Measurements from ENCODE around the gene IFI27. TPM values are rescaled to one million over a fixed set of nuclear protein-coding genes. Genes with fewer than 3 reads are reported as not detected.

Gene IFI27
- total and polyA plus RNA-seq, 3 donors from 2014 or later, result 312 to 531 (median 388) TPM

DNA sequence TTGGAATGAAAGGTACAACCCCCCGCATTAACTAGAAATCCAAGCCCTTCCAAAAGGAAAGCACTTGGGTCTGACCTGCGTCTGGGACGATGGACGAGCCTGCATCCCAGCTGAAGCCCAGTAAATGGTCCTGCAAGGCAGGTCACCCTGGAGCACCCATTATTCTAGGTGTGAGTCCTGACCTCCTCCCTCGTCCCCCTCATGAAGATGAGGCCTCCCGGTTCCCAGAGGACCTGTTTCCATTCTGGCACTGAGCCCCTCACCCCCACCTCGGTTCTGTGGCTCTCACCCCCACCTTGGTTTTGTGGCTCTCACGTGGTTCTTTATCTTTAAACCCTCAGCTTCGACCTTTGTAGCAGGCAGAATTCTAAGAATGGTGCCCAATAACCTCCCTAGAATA, 7.3 kb downstream of the IFI27 start:
- no peak overlapping the region for H3K27ac ChIP-seq
- no peaks in the 10 kb centered on the region for H3K27me3 ChIP-seq
- DNase-seq, result no peak
- TF ChIP-seq POLR2A (IDR thresholded peaks at IDR 0.05), result no peak
- TF ChIP-seq, protein P1, sequence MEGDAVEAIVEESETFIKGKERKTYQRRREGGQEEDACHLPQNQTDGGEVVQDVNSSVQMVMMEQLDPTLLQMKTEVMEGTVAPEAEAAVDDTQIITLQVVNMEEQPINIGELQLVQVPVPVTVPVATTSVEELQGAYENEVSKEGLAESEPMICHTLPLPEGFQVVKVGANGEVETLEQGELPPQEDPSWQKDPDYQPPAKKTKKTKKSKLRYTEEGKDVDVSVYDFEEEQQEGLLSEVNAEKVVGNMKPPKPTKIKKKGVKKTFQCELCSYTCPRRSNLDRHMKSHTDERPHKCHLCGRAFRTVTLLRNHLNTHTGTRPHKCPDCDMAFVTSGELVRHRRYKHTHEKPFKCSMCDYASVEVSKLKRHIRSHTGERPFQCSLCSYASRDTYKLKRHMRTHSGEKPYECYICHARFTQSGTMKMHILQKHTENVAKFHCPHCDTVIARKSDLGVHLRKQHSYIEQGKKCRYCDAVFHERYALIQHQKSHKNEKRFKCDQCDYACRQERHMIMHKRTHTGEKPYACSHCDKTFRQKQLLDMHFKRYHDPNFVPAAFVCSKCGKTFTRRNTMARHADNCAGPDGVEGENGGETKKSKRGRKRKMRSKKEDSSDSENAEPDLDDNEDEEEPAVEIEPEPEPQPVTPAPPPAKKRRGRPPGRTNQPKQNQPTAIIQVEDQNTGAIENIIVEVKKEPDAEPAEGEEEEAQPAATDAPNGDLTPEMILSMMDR (IDR thresholded peaks at IDR 0.05), result no peak
- H3K4me3 ChIP-seq, result no peak overlapping the region
- H3K36me3 ChIP-seq (ENCODE audit: low read depth, missing control alignments), result no peaks in the 10 kb centered on the region
- intact Hi-C loops (cut with DNase I; ENCODE audit: low total_unique reads), result no loop called here
- 87 to 89% methylated on average over 9 of the region's 9 CpGs for WGBS, 2 donors
- H3K9me3 ChIP-seq, result no peaks in the 10 kb centered on the region
- peaks cover 27% of the 10 kb centered on the region for H3K4me1 ChIP-seq

DNA sequence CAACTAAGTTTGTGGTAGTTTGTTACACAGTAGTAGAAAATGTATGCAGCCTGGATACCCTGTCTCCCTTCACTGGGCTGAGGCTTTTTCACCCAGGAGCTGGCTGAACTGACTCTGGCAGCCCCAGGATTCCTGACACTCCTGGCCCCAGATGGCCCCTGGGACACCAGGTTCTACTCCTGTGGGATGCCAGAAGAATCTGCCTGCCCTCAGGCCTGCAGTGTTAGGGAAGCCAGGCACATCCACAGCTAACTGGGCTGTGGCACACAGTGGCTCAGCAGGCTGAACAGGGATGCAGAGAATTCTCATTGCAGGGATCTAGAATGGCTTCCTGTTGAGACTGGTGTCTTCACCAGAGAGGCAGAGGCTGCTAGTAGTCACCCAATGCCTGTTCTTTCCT, 8.5 kb downstream of the IFI27 start:
- peaks cover 15% of the 10 kb centered on the region for H3K4me1 ChIP-seq
- no peaks in the 10 kb centered on the region for H3K36me3 ChIP-seq (ENCODE audit: low read depth, missing control alignments)
- TF ChIP-seq, protein P1 (IDR thresholded peaks at IDR 0.05), result no peak
- no peak for TF ChIP-seq POLR2A (IDR thresholded peaks at IDR 0.05)
- H3K27me3 ChIP-seq, result no peaks in the 10 kb centered on the region
- no peak overlapping the region for H3K27ac ChIP-seq
- H3K9me3 ChIP-seq, result no peaks in the 10 kb centered on the region
- DNase-seq, result no peak
- intact Hi-C loops (cut with DNase I; ENCODE audit: low total_unique reads), result no loop called here
- H3K4me3 ChIP-seq, result no peak overlapping the region

DNA sequence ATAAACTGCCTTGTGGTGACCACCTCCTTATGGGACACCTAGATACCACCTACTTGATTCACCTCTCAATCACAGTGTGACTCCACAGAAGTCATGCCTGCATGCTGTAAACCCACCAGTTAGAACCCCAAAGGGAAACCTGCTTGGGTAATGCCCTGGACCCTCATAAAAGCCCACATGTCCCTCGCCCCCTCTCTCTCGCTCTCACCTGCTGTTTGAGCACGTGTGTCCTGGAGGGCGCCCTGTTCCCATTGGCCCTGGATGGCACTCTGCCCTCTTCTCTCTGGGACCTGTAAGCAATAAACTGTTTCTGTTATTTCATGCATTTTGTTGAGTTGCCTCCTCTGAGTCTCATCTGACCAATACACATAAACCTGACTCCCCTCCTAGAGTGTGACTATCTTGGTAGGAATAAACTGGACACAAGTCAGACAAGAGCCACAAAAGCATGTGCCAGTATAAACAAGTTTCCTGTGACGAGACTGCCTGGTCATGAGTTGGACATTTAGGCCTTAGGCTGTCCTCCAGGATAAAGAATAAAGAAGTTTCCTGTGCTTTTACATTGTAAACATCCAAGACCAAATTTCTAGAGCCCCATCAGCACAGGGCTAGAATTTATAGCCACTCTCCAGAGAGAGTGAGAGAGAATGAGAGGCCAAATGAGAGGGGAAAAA, 10.3 kb downstream of the IFI27 start:
- Histone ChIP-seq H3K4me1 (no peaks in the 10 kb centered on the region), H3K4me3 (no peak overlapping the region), H3K27ac (no peak overlapping the region), H3K36me3 (ENCODE audit: low read depth, missing control alignments) (no peaks in the 10 kb centered on the region), H3K9me3 (no peaks in the 10 kb centered on the region), H3K27me3 (no peaks in the 10 kb centered on the region)
- intact Hi-C loops (cut with DNase I; ENCODE audit: low total_unique reads), result no loop called here
- WGBS, 2 donors, result 80 to 84% methylated on average over 5 of the region's 5 CpGs
- no peak for DNase-seq
- TF ChIP-seq POLR2A (IDR thresholded peaks at IDR 0.05), result no peak
- TF ChIP-seq, protein P1 (IDR thresholded peaks at IDR 0.05), result no peak

DNA sequence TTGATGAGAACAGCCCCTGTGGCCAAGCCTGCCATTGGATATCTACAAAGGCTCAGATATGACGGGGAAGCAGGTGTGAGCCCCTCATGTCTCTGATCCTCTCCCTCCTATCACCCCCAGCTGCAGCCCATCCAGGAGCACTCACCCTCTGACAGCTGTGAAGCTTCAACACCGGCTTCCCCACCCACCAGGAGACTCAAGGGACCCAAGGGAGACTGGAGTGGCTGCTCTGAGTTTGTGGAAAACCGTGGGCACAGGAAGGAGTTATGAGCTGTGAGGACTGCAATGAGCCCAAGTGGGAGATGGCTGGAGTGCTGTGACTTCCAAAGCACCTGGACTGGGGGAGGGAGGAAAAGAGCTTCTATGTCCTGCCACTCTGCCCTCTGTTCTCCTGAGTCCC, 10.9 kb downstream of the IFI27 start:
- Histone ChIP-seq H3K27me3 (no peaks in the 10 kb centered on the region), H3K4me1 (no peaks in the 10 kb centered on the region), H3K9me3 (no peaks in the 10 kb centered on the region), H3K27ac (no peak overlapping the region), H3K36me3 (ENCODE audit: low read depth, missing control alignments) (no peaks in the 10 kb centered on the region), H3K4me3 (no peak overlapping the region)
- TF ChIP-seq, protein P1 (IDR thresholded peaks at IDR 0.05), result no peak
- intact Hi-C loops (cut with DNase I; ENCODE audit: low total_unique reads), result no loop called here
- whole genome bisulfite sequencing, 2 donors, result 55 to 67% methylated on average over 3 of the region's 3 CpGs
- no peak for DNase-seq

DNA sequence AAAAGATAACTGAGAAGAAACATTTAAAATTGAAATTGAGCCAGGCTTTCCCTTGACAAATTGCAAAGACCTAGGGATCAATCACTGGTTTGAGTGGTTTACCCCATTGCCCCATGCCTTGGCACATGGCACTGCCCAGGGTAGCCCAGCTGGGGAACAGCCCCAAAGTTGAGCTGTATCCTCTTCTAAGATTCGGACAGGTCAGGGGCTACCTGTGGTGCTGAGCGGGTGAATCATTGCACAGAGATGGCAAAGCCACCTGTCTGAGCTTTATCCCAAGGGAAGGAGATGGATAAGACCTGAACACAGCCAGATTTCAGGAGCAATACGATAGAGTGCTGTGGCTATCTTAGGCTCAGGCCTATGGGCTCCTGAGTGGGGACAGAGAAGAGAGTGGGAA, 11.9 kb downstream of the IFI27 start:
- no peaks in the 10 kb centered on the region for H3K4me1 ChIP-seq
- intact Hi-C loops (cut with DNase I; ENCODE audit: low total_unique reads), result no loop called here
- no peak overlapping the region for H3K4me3 ChIP-seq
- no peaks in the 10 kb centered on the region for H3K36me3 ChIP-seq (ENCODE audit: low read depth, missing control alignments)
- no peak for DNase-seq
- TF ChIP-seq, protein P1 (IDR thresholded peaks at IDR 0.05), result no peak
- TF ChIP-seq POLR2A (IDR thresholded peaks at IDR 0.05), result no peak
- H3K9me3 ChIP-seq, result no peaks in the 10 kb centered on the region
- 73 to 82% methylated on average over 3 of the region's 3 CpGs for WGBS, 2 donors
- H3K27ac ChIP-seq, result no peak overlapping the region
- no peaks in the 10 kb centered on the region for H3K27me3 ChIP-seq

Data from testis (tissue), 3 donors.